GM19397 (cell line): ENCODE results near the gene KTN1.

Experiments
- ATAC-seq: cut with Tn5 transposase; IDR thresholded peaks from one replicate; pipeline ENCODE4 v1.9.1; 2021; ENCODE audit warnings: mild to moderate bottlenecking, moderate library complexity; ENCODE audit not compliant: unreplicated experiment

KTN1 gene, protein sequence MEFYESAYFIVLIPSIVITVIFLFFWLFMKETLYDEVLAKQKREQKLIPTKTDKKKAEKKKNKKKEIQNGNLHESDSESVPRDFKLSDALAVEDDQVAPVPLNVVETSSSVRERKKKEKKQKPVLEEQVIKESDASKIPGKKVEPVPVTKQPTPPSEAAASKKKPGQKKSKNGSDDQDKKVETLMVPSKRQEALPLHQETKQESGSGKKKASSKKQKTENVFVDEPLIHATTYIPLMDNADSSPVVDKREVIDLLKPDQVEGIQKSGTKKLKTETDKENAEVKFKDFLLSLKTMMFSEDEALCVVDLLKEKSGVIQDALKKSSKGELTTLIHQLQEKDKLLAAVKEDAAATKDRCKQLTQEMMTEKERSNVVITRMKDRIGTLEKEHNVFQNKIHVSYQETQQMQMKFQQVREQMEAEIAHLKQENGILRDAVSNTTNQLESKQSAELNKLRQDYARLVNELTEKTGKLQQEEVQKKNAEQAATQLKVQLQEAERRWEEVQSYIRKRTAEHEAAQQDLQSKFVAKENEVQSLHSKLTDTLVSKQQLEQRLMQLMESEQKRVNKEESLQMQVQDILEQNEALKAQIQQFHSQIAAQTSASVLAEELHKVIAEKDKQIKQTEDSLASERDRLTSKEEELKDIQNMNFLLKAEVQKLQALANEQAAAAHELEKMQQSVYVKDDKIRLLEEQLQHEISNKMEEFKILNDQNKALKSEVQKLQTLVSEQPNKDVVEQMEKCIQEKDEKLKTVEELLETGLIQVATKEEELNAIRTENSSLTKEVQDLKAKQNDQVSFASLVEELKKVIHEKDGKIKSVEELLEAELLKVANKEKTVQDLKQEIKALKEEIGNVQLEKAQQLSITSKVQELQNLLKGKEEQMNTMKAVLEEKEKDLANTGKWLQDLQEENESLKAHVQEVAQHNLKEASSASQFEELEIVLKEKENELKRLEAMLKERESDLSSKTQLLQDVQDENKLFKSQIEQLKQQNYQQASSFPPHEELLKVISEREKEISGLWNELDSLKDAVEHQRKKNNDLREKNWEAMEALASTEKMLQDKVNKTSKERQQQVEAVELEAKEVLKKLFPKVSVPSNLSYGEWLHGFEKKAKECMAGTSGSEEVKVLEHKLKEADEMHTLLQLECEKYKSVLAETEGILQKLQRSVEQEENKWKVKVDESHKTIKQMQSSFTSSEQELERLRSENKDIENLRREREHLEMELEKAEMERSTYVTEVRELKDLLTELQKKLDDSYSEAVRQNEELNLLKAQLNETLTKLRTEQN (N-terminal part only)

DNA sequence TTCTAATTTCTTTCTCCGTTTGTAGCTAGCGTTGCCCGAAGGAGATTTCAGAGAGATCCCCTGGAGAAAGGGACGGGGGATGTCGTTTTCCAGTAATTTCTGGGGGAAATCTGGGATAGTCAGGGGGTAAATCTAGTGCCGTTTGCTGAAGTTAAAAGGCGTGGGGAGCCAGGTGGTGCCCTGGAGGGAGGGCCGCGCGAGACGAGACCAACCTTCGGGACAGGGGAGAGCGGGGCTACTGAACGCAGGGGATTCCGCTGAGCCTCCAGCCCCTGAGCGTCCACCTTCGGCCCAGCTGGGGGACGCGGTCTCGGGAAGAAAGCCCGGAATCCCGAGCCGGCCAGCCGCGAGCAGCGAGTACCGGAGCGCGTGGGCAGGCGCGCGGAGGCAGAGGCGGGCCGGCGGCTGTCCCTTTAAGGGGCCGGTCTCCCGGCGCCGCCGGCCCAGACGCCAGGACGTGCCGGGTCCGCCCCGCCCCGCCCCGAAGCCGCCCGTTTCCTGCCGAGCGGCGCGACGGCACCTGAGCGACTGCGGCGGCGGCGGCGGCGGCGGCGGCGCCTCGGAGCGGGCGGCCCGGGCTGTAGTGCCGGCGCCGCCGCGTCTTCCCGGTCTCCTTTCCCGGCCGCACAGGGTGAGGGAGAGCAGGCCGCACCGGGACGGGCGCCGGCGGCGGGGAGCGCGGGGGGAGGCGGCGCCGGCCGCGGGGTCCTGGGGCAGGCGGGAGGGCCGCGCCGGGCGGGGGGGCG is at the start of gene KTN1:
Gene KTN1 (plus strand): TSS at position 484 of the 746 bp plus-strand sequence. CDS start 31,842 bp downstream, outside the sequence.
- ATAC-seq, result peak; percentile 89

- ATAC-seq, result no peak
These were observed 49.5 kb upstream of the KTN1 start for GRCh38 chr14:55530464-55530863.

DNA sequence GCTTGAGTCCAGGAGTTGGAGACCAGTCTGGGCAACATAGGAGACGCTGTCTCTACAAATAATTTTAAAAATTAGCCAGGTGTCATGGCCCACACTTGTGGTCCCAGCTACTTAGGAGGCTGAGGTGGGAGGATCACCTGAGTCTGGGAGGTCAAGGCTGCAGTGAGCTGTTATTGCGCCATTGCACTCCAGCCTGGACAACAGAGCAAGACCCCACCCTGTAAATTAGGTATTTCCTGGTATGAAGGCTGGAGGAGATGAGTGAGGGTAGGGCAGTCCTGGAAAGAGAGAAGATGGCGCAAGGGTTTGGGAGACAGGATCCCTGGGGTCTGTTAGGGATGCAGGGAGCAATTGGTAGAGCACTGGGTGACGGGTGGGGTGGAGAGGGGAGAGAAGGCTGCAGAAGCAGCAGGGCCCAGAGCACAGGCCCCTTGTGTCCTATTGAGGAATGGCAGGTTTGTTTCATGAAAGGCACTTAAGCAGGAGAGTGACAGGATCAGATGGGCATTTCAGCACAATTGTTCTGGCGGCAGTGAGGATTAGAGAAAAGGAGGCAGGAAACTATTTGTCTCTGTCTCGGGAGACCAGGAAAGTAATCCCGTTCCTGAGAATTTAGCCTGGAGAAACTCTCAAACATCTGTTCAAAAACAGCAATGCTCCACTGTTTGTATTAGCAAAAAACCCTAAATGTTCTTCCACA is 47.2 kb upstream of the KTN1 start:
- ATAC-seq, result no peak

GRCh38 chr14:55533960-55534359 is 46.0 kb upstream of the KTN1 start:
- no peak for ATAC-seq

- ATAC-seq, result no peak
These were observed 44.3 kb upstream of the KTN1 start for GRCh38 chr14:55535516-55536203.

GRCh38 chr14:55536204-55536708 is 43.8 kb upstream of the KTN1 start:
- no peak for ATAC-seq

- ATAC-seq, result no peak
These were observed 42.2 kb upstream of the KTN1 start for GRCh38 chr14:55537782-55538181.

DNA sequence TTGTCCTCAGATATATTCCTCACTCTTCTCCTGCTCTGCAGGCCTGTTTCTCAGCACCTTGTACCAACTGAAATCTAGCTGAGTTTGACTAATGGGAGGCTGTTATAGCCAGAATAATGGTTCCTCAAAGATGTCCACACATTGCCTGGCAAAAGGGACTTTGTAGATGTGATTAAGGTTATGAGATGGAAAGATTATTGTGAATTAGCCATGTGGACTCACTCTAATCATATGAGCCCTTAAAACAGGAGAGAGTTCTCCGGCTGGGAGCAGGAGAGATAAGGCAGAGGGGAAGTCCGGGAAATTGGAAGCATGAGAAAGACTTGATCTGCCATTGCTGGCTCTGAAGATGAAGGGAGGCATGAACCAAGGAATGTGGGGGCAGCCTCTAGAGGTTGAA is 40.0 kb upstream of the KTN1 start:
- no peak for ATAC-seq

DNA sequence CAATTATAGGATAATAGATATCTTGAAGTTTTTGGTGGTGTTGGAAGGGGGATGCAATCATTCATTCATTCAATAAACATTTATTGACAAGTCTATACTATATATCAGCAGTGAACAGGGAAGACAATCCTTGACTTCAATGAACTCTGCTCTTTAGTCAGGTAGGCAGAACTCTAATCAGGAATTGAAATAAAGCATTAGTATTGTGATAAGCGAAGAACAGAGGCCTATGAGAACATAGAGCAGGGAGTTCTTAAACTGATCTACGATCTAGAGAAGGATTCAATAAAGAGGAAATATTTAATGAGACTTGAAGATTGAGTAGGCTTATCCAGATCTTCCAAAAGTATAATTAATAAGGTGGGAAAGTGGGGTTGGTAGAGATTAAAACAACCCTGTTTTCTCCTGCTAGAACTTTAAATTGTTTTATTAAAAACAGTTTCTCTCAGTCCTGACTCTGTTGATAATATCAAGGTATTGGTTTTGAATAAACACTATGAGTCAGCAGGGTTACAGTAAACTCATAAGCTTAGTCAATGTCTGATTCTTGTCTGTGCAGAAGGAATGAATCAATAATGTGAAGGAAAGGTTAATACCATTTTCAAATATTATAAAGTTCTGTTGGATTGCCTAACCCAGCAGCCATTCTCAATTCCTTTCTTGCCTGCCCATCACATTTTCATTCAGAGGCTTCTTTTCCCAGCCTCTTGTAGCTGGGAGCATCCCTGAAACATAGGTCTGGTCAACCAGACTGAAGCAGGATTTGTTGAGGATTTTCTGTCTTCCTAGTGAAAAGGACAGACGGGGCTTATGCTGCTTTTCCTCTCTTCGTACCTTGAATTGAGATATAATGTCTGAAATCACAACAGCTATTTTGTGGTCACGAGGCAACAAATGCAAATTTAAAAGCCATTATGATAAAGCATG is 38.9 kb upstream of the KTN1 start:
- ATAC-seq, result no peak

DNA sequence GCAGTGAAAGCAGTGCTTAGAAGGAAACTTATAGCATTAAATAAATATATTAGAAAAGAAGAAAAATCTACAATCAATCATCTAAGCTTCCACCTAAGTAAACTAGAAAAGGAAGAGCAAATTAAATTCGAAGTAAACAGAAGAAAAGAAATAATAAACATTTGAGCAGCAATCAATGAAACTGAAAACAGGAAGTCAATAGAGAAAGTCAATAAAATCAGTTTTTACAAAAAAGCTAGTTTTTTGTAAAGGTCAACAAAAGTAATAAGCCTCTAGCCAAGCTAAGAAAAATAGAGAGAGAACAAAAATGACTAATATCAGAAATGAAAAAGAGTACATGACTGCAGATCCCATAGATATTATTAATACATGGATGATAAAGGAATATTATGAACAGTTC is 34.2 kb upstream of the KTN1 start:
- ATAC-seq, result no peak

- ATAC-seq, result peak; percentile 72
These were observed 33.7 kb upstream of the KTN1 start for GRCh38 chr14:55546212-55546874.

- ATAC-seq, result no peak
These were observed 32.2 kb upstream of the KTN1 start for GRCh38 chr14:55547650-55548315.

- ATAC-seq, result no peak
These were observed 26.2 kb upstream of the KTN1 start for GRCh38 chr14:55553791-55554190.

GRCh38 chr14:55556929-55557623 is 22.9 kb upstream of the KTN1 start:
- no peak for ATAC-seq

DNA sequence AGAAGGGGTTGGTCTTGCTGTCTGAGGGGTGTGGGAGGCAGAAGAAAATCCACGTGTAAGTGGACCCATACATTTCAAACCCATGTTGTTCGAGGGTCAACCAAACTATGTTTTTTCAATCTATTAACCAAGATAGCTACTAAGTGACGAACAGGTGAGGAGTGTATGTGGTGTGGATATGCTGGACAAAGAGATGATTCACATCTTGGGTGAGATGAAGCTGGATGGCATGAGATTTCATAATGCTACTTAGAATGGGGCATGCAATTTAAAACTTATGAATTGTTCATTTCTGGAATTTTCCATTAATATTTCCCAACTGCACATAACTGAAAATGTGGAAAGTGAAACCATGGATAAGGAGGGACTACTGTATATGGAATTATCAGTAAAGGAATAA is 17.9 kb upstream of the KTN1 start:
- no peak for ATAC-seq

GRCh38 chr14:55568618-55569017 is 11.4 kb upstream of the KTN1 start:
- no peak for ATAC-seq
